ENCODE data around the gene HBP1. TPM values are rescaled to one million over a fixed set of nuclear protein-coding genes. Genes with fewer than 3 reads are reported as not detected.

HBP1 gene
- total RNA-seq, 1 donor from 2014 or later = 39.7 TPM

DNA sequence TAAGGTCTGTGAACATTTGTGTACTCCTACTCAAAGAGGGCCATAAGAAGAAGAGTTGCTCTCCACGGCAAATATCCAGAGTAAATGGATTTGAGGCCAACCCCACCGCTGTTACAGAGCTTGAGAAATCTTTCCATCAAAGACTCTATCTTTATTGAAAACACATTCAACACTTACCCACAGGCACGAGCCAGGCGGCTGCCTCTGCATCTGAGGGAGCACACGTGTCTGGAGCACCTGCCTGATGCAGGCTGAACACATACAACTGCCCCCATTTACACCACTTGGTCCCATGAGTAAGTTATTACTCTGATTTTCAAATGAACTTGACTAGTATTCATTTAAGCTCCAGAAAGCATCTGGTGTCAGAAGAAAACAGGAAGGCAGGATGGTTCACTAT lies 38.7 kb downstream of the HBP1 start:
- TF ChIP-seq, protein P1, sequence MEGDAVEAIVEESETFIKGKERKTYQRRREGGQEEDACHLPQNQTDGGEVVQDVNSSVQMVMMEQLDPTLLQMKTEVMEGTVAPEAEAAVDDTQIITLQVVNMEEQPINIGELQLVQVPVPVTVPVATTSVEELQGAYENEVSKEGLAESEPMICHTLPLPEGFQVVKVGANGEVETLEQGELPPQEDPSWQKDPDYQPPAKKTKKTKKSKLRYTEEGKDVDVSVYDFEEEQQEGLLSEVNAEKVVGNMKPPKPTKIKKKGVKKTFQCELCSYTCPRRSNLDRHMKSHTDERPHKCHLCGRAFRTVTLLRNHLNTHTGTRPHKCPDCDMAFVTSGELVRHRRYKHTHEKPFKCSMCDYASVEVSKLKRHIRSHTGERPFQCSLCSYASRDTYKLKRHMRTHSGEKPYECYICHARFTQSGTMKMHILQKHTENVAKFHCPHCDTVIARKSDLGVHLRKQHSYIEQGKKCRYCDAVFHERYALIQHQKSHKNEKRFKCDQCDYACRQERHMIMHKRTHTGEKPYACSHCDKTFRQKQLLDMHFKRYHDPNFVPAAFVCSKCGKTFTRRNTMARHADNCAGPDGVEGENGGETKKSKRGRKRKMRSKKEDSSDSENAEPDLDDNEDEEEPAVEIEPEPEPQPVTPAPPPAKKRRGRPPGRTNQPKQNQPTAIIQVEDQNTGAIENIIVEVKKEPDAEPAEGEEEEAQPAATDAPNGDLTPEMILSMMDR (IDR thresholded peaks at IDR 0.05; ENCODE audit: partially characterized antibody, unreplicated experiment) = no peak
- Mint-ChIP-seq H3K4me3 (ENCODE audit: unreplicated experiment) (no peak overlapping the region), H3K27me3 (ENCODE audit: unreplicated experiment) (no peaks in the 10 kb centered on the region), H3K4me1 (ENCODE audit: low read depth, unreplicated experiment) (no peaks in the 10 kb centered on the region), H3K27ac (ENCODE audit: unreplicated experiment) (no peak overlapping the region), H3K9me3 (ENCODE audit: unreplicated experiment) (no peaks in the 10 kb centered on the region), H3K36me3 (ENCODE audit: unreplicated experiment) (peaks cover 5% of the 10 kb centered on the region)
- no peak for DNase-seq

DNA sequence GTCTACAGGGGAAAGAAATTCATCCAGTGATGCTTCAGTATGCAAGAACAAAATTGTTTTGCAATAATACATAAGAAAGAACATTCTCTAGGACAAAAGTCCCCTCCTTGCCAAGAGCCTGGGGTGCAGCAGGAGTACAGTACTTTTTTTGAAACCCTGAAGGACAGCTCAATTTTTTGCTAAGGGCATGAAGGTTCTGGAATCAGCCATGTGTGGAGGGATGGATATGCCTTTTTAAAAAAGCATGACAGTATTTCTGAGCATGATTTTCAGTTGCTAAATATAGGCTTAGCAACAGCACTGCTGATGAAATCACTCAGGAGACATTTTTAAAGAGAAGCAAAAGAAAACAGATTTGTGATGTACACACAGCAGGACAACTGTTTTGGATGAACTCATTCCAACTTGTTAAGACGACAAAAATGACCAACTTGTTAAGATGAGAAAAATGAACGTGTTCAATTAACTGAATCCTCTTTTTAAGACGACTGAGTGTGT lies 39.3 kb downstream of the HBP1 start:
- TF ChIP-seq, protein P1 (IDR thresholded peaks at IDR 0.05; ENCODE audit: partially characterized antibody, unreplicated experiment) = no peak
- H3K27ac Mint-ChIP-seq (ENCODE audit: unreplicated experiment) = no peak overlapping the region
- no peaks in the 10 kb centered on the region for H3K27me3 Mint-ChIP-seq (ENCODE audit: unreplicated experiment)
- no peaks in the 10 kb centered on the region for H3K4me1 Mint-ChIP-seq (ENCODE audit: low read depth, unreplicated experiment)
- no peak for DNase-seq
- H3K36me3 Mint-ChIP-seq (ENCODE audit: unreplicated experiment) = peaks cover 5% of the 10 kb centered on the region
- H3K4me3 Mint-ChIP-seq (ENCODE audit: unreplicated experiment) = no peak overlapping the region
- no peaks in the 10 kb centered on the region for H3K9me3 Mint-ChIP-seq (ENCODE audit: unreplicated experiment)

DNA sequence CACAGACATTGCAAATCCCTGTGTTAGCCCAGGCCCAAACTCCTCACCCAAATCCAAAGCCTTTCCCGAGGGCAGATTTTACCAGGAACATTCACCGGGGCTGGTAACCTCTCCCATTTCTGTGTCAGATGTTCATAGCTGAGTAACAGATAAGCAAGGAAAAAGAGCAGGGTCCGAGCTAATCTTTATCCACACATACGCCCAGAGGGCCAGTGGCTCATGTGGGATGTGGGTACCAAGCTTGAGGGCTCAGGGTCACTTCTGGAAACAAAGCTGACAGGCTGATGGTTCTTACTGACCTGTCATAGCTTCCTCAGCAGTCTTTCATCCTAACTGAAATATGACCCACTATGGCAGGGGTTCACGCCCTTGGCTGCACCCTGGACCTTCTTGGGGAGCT lies 39.8 kb downstream of the HBP1 start:
- no peak for DNase-seq
- Mint-ChIP-seq H3K27ac (ENCODE audit: unreplicated experiment) (no peak overlapping the region), H3K27me3 (ENCODE audit: unreplicated experiment) (no peaks in the 10 kb centered on the region), H3K36me3 (ENCODE audit: unreplicated experiment) (peaks cover 8% of the 10 kb centered on the region), H3K9me3 (ENCODE audit: unreplicated experiment) (no peaks in the 10 kb centered on the region), H3K4me1 (ENCODE audit: low read depth, unreplicated experiment) (no peaks in the 10 kb centered on the region), H3K4me3 (ENCODE audit: unreplicated experiment) (no peak overlapping the region)
- TF ChIP-seq, protein P1 (IDR thresholded peaks at IDR 0.05; ENCODE audit: partially characterized antibody, unreplicated experiment) = no peak

DNA sequence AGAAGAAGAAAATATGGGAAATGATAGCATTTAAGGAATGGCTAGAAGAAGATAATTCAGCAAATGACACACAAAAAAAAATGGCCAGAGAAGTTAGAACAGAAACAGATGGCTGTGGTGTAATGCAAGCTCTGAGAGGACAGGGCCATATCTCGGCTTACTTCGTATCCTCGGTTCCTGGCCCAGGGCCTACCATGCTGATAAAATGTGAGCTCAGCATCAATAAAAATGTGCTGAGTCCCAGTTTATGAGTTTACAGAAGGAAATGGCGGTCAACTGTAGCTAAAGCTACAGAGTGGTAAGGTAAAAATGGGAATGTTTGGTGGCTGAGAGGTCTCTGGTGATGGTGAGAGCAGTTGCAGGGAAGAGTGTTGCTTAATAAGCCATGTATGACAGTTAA lies 40.8 kb downstream of the HBP1 start:
- TF ChIP-seq, protein P1 (IDR thresholded peaks at IDR 0.05; ENCODE audit: partially characterized antibody, unreplicated experiment) = no peak
- H3K36me3 Mint-ChIP-seq (ENCODE audit: unreplicated experiment) = peaks cover 14% of the 10 kb centered on the region
- no peak overlapping the region for H3K27ac Mint-ChIP-seq (ENCODE audit: unreplicated experiment)
- DNase-seq = no peak
- H3K27me3 Mint-ChIP-seq (ENCODE audit: unreplicated experiment) = no peaks in the 10 kb centered on the region
- no peak overlapping the region for H3K4me3 Mint-ChIP-seq (ENCODE audit: unreplicated experiment)
- no peaks in the 10 kb centered on the region for H3K4me1 Mint-ChIP-seq (ENCODE audit: low read depth, unreplicated experiment)
- H3K9me3 Mint-ChIP-seq (ENCODE audit: unreplicated experiment) = no peaks in the 10 kb centered on the region

DNA sequence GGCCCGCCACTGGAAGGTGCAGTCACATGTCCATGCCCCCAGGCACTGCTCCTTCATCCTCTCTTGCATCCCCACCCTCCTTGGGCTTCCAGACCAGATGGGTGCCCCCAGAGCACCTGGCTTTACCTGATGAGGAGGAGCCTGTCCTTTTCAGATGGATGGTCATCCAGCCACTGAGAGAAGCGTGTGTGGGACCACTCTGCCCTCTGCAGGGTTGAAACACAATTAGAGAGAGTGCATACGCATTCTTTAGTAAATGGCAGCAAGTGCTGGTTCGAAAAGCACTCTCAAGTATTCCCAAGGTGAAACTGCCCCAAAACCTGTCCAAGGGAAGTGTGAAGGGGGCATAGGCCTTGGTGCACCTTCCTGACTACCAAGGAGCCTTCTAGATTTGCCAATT lies 41.6 kb downstream of the HBP1 start:
- no peaks in the 10 kb centered on the region for H3K4me1 Mint-ChIP-seq (ENCODE audit: low read depth, unreplicated experiment)
- no peak for DNase-seq
- H3K9me3 Mint-ChIP-seq (ENCODE audit: unreplicated experiment) = no peaks in the 10 kb centered on the region
- TF ChIP-seq, protein P1 (IDR thresholded peaks at IDR 0.05; ENCODE audit: partially characterized antibody, unreplicated experiment) = no peak
- H3K4me3 Mint-ChIP-seq (ENCODE audit: unreplicated experiment) = no peak overlapping the region
- no peak overlapping the region for H3K27ac Mint-ChIP-seq (ENCODE audit: unreplicated experiment)
- H3K27me3 Mint-ChIP-seq (ENCODE audit: unreplicated experiment) = no peaks in the 10 kb centered on the region
- H3K36me3 Mint-ChIP-seq (ENCODE audit: unreplicated experiment) = peaks cover 14% of the 10 kb centered on the region

Data from glutamatergic neuron (in vitro differentiated cells).